Spleen (tissue), 11 donors: ENCODE measurements around the gene HTR6. TPM values are rescaled to one million over a fixed set of nuclear protein-coding genes. Genes with fewer than 3 reads are reported as not detected.

ENCODE experiments used
- DNase-seq: peaks from one replicate; pipeline ENCODE4 v3.0.0-alpha.2; 2020
- H3K27ac ChIP-seq, 8 donors: fragments of 200-600 bp; sonication (generic) in 7 of 8; 1 replicate in 4 of 8; 2 replicates in 4 of 8; pipeline versions ENCODE4 v1.5.0 to v1.8.0; 2016 to 2021; ENCODE audit warnings: inconsistent platforms in 4 of 8, mild to moderate bottlenecking in 4 of 8, moderate library complexity in 1 of 8
- H3K27me3 ChIP-seq, 7 donors: fragments of 200-600 bp; sonication (generic) in 6 of 7; replicated peaks in 1 of 7; 1 replicate in 4 of 7; 2 replicates in 3 of 7; pipeline versions ENCODE4 v1.5.0 to v1.8.0; 2016 to 2021; ENCODE audit warnings: inconsistent platforms in 3 of 7, mild to moderate bottlenecking in 1 of 7
- H3K36me3 ChIP-seq, 6 donors: fragments of 200-600 bp; sonication (generic) in 5 of 6; 1 replicate in 4 of 6; 2 replicates in 2 of 6; pipeline versions ENCODE4 v1.5.0 to v1.8.0; 2016 to 2021; ENCODE audit warnings: inconsistent platforms in 2 of 6
- H3K4me1 ChIP-seq, 6 donors: fragments of 200-600 bp; sonication (generic) in 5 of 6; 1 replicate in 3 of 6; 2 replicates in 3 of 6; pipeline versions ENCODE4 v1.5.0 to v1.8.0; 2016 to 2021; ENCODE audit warnings: inconsistent platforms in 3 of 6
- H3K4me3 ChIP-seq, 8 donors: fragments of 200-600 bp; sonication (generic) in 7 of 8; 1 replicate in 4 of 8; 2 replicates in 4 of 8; pipeline versions ENCODE4 v1.5.0 to v1.8.0; 2016 to 2021; ENCODE audit warnings: inconsistent platforms in 4 of 8, mild to moderate bottlenecking in 4 of 8, moderate library complexity in 2 of 8
- H3K9me3 ChIP-seq, 8 donors: fragments of 200-600 bp; sonication (generic) in 7 of 8; 1 replicate in 4 of 8; 2 replicates in 4 of 8; pipeline versions ENCODE4 v1.5.0 to v1.8.0; 2016 to 2021; ENCODE audit warnings: inconsistent platforms in 4 of 8
- CTCF ChIP-seq, 11 experiments: fragments of 200-600 bp in 7 of 11; fragments of 450-650 bp in 4 of 11; sonication (generic) in 4 of 11; IDR thresholded peaks in 8 of 11; conservative IDR thresholded peaks in 3 of 11; 1 replicate in 7 of 11; 2 replicates in 4 of 11; pipeline versions ENCODE4 v1.4.0 to v1.8.0; 2016 to 2021; ENCODE audit warnings: antibody characterized with exemption in 11 of 11, inconsistent platforms in 4 of 11, mild to moderate bottlenecking in 1 of 11
- POLR2A ChIP-seq, 3 donors: fragments of 450-650 bp; IDR thresholded peaks; one replicate each; pipeline ENCODE4 v1.5.1; 2017; ENCODE audit warnings: antibody characterized with exemption in 3 of 3, mild to moderate bottlenecking in 1 of 3
- POLR2AphosphoS5 ChIP-seq, 3 donors: sonication (generic); formaldehyde crosslinking; IDR thresholded peaks; one replicate each; pipeline ENCODE4 v1.5.1; 2017; ENCODE audit warnings: antibody characterized with exemption in 3 of 3
- WGBS, 5 donors: extraction: QIAGEN DNeasy Blood & Tissue Kit in 3 of 5; methylation state at CpG; one replicate each; pipeline versions ENCODE4 v1.1.5 to v1.1.7; 2013 to 2018; 5-methylcytosine and 5-hydroxymethylcytosine counted together
- intact Hi-C: fragments of 100-400 bp; cut with DNase I; formaldehyde crosslinking; loops from one replicate; pipeline ENCODE4 v1.15.0; 2023; ENCODE audit warnings: low total_unique reads
- polyA plus RNA-seq, 3 donors: library from polyadenylated mRNA; stranded (reverse); fragments of 200-250 nt; gene quantifications; one replicate each; pipeline ENCODE4 v1.2.1, GENCODE V29; 2013
- total RNA-seq, 7 donors: library from RNA; depleted of rRNA in 3 of 7; stranded (reverse); fragments of >200 nt in 3 of 7; fragmentation: NEBNext Ultra II Directional in 4 of 7; extraction: Animal tissue kit (Norgen Biotek cat#: 25700) in 4 of 7; gene quantifications; one replicate each; pipeline versions ENCODE4 v1.1.0 to v1.2.1, GENCODE V29; 2016 to 2021
- donor health status: healthy with polysubstance abuse.
- donor health status: DM: no; HTN: no; CAD: no; lungs with moderate emphysema.
- donor health status: DM: no; HTN: no; CAD: no.
- donor health status: Bipolar disorder and iron deficiency.
- donor health status: healthy.
- donor health status: DM: no; HTN: no; CAD: no.
- donor health status: DM: yes; HTN: yes; CAD: no.

HTR6 gene
- total and polyA plus RNA-seq, 10 donors = 0.06 to 0.47 (median 0.13) TPM; not detected in 7

GRCh38 chr1:19662313-19662712 lies 2.4 kb upstream of the HTR6 start:
- Histone ChIP-seq H3K9me3 (no peaks in the 10 kb centered on the region), H3K27me3 (peaks cover 5 to 71% (median 30%) of the 10 kb centered on the region in 7 donors), H3K4me3 (no peak overlapping the region), H3K4me1 (peaks cover 0 to 38% (median 22%) of the 10 kb centered on the region in 6 donors), H3K27ac (no peak overlapping the region), H3K36me3 (no peaks in the 10 kb centered on the region)
- 72 to 90% (median 80%) methylated on average over 3 of the region's 3 CpGs for WGBS, 5 donors
- TF ChIP-seq CTCF (IDR thresholded peaks at IDR 0.05 in 8 of 11, conservative IDR thresholded peaks at IDR 0.05 in 3 of 11) = no peak
- TF ChIP-seq POLR2A (IDR thresholded peaks at IDR 0.05) = no peak
- TF ChIP-seq POLR2AphosphoS5 (IDR thresholded peaks at IDR 0.05) = no peak
- no peak for DNase-seq
- intact Hi-C loops = loop anchor here (5.0 kb wide), 1 partner anchor 40 kb away; no protein-coding TSS in a partner anchor

DNA sequence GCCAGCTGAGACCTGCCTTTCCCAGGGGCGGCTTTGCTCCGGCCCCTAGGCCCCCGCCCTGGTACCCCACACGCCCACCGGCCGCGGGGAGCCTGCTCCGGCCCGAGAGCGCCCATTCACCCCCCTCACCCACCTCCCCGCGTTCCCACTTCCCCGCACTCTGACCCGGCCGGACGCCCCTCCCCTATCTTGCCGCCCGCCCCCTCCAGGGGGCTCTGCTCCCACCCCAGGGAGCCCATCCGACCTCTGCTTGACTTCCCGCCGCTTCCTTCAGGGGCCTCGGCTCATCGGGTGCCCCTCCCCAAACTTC lies 466 bp downstream of the HTR6 start:
- no peaks in the 10 kb centered on the region for H3K9me3 ChIP-seq
- intact Hi-C loops = no loop called here
- peak overlapping the region in 6 of 8 donors; percentile 16 to 65 (median 27) for H3K4me3 ChIP-seq
- no peak for TF ChIP-seq POLR2AphosphoS5 (IDR thresholded peaks at IDR 0.05)
- no peak for TF ChIP-seq POLR2A (IDR thresholded peaks at IDR 0.05)
- no peak for TF ChIP-seq CTCF (IDR thresholded peaks at IDR 0.05 in 8 of 11, conservative IDR thresholded peaks at IDR 0.05 in 3 of 11)
- peaks cover 0 to 30% (median 16%) of the 10 kb centered on the region in 6 donors for H3K4me1 ChIP-seq
- DNase-seq = no peak
- H3K27me3 ChIP-seq = peaks cover 5 to 83% (median 30%) of the 10 kb centered on the region in 7 donors
- WGBS, 5 donors = 0 to 4% (median 2%) methylated on average over 9 to 23 of the region's 23 CpGs
- H3K27ac ChIP-seq = no peak overlapping the region
- no peaks in the 10 kb centered on the region for H3K36me3 ChIP-seq

GRCh38 chr1:19665496-19666465 lies 1.1 kb downstream of the HTR6 start:
- 17 to 27% (median 20%) methylated on average over 47 to 84 of the region's 84 CpGs for WGBS, 5 donors
- Histone ChIP-seq H3K4me3 (peak overlapping the region in 3 of 8 donors; percentile 24 to 65 (median 30)), H3K4me1 (peaks cover 0 to 29% (median 16%) of the 10 kb centered on the region in 6 donors), H3K27ac (no peak overlapping the region), H3K27me3 (peaks cover 5 to 80% (median 30%) of the 10 kb centered on the region in 7 donors), H3K9me3 (no peaks in the 10 kb centered on the region), H3K36me3 (no peaks in the 10 kb centered on the region)
- TF ChIP-seq POLR2AphosphoS5 (IDR thresholded peaks at IDR 0.05) (no peak), POLR2A (IDR thresholded peaks at IDR 0.05) (no peak), CTCF (IDR thresholded peaks at IDR 0.05 in 8 of 11, conservative IDR thresholded peaks at IDR 0.05 in 3 of 11) (no peak)
- intact Hi-C loops = no loop called here
- DNase-seq = no peak

DNA sequence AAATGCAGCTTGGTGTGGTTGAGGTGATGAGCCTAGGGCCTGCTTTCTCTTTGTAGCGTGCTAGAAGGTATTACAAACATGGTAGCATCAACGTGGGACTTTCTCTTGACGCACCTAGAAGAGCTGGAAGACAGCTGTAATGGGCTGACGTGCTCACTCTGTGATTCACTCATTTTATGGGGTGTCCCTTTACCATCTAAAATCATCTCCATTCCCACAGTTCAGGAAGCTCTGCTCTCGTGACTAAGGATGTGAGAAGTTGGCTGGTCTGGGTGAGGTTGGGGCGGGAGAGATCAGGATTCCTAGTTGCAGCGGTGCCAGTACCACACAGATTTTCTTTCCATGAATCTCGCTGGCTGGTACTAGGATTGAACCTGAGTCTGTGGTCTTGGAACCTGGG lies 4.2 kb downstream of the HTR6 start:
- H3K4me3 ChIP-seq = no peak overlapping the region
- intact Hi-C loops = no loop called here
- 68 to 87% (median 75%) methylated on average over 8 of the region's 8 CpGs for WGBS, 5 donors
- no peak overlapping the region for H3K27ac ChIP-seq
- DNase-seq = no peak
- peaks cover 0 to 21% (median 15%) of the 10 kb centered on the region in 6 donors for H3K4me1 ChIP-seq
- H3K36me3 ChIP-seq = no peaks in the 10 kb centered on the region
- H3K9me3 ChIP-seq = no peaks in the 10 kb centered on the region
- H3K27me3 ChIP-seq = peaks cover 5 to 81% (median 27%) of the 10 kb centered on the region in 7 donors
- no peak for TF ChIP-seq CTCF (IDR thresholded peaks at IDR 0.05 in 8 of 11, conservative IDR thresholded peaks at IDR 0.05 in 3 of 11)
- no peak for TF ChIP-seq POLR2A (IDR thresholded peaks at IDR 0.05)
- no peak for TF ChIP-seq POLR2AphosphoS5 (IDR thresholded peaks at IDR 0.05)
